NCI-H748 (cell line): Measurements from ENCODE around the gene ENKD1.
"Not testable (repeated sequence)": the region's sequence is repeated elsewhere in the genome, so short reads cannot be mapped to it uniquely, and the experiment has no call there.

Experiments
- DNase-seq: peaks from one replicate; lab custom pipeline; 2025; ENCODE audit not compliant: unreplicated experiment; lab: John Stamatoyannopoulos, UW

Gene ENKD1

GRCh38 chr16:67666559-67667452, at the start of gene ENKD1, which contains the start of gene C16orf86:
Gene ENKD1 (minus strand): TSS chr16:67666750. CDS start chr16:67666442, 308 bp downstream.
Gene C16orf86 (plus strand): TSS chr16:67666814. CDS start chr16:67666971, 157 bp downstream.
- DNase-seq, result peak; percentile 85

DNA sequence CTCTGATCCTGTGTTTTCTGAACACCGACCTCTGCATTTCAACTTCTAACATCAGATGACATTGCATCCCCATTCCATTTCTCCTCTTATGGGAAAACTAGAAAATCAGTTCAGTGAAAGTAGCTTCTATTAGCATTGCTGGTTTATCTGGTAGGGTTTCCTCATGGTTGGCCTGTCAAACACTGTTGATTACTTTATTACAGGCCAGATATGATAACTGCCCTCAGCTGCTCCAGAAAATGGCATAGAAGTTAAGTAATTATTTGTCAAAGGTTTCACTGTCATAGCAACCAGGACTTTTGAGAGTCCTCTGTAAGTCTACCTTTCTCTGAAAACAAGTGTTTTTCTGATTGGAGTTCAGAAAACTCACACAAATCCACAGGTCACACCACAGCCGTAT, 49.5 kb upstream of the ENKD1 start:
- DNase-seq, result no peak

DNA sequence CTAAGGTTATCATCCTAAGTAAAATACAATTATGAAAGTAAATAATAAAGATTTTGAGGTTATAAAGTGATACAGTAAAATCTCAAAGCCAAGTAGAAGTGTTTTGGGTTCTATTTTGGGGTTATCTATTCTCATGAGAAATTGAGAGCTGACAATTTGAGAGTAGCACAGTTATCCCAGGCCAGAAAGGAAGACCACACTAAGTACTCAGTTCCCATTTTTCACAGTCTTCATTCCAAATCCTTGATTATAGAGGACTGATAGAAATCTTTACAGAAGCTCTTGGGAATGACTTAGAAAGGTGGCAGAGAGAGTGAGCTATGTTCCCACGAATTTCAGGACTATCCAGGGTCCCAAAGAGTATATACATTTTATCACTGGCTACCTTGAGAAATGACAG, 48.0 kb upstream of the ENKD1 start:
- no peak for DNase-seq

GRCh38 chr16:67713647-67714273, 47.2 kb upstream of the ENKD1 start:
- no peak for DNase-seq

GRCh38 chr16:67710607-67711006, 44.1 kb upstream of the ENKD1 start:
- no peak for DNase-seq

- DNase-seq, result no peak
These were observed 42.5 kb upstream of the ENKD1 start for GRCh38 chr16:67709050-67709449.

DNA sequence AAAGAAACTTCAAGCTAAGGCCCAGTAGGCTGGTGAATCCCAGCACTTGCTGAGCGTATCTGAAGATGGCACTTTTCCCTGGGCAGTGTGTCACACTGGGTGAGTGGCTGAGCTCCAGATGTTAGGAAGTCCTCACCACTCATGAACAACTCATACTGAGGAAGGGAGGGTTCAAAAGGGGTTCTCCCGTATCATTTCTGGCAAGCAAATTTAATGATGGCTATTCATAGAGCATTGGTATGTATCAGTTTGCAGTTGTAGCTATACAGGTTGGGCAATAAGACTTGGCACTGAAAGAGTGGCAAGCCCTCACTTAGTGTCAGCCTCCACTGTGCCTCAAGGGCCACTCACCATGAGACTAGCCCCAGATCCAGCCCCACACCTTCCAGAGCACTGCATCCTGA, 41.8 kb upstream of the ENKD1 start:
- no peak for DNase-seq

DNA sequence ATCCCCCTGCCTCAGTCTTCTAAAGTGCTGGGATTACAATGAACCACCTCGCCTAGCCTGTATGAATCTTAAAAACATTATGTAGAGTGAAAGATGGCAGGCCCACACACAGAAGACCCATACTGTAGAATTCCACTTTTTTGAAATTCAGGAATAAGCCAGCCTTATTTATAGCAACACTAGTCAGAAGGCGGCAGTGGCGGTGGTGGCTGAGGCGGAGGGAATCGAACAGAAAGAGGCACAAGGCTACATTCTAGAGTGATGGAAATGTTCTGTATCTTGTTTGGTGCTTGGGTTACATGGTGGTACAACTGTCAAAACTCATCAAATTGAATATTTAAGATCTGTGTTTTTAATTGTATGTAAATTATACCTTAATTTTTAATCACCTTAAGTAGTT, 41.2 kb upstream of the ENKD1 start:
- DNase-seq, result no peak

DNA sequence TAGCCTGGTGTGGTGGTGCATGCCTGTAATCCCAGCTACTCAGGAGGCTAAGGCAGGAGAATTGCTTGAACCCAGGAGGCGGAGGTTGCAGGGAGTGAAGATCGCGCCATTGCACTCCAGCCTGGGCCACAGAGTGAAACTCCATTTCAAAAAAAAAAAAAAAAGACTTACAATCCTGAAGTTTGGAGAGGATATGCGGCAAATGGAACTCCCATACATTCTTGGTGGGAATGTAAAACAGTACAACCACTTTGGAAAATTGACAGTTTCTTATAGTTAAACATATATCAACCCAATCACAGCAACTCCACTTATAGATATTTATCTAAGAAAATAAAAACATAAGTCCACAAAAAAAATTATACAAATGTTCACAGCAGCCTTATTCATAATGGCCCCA, 40.7 kb upstream of the ENKD1 start:
- no peak for DNase-seq

GRCh38 chr16:67704110-67704509, 37.6 kb upstream of the ENKD1 start:
- no peak for DNase-seq

DNA sequence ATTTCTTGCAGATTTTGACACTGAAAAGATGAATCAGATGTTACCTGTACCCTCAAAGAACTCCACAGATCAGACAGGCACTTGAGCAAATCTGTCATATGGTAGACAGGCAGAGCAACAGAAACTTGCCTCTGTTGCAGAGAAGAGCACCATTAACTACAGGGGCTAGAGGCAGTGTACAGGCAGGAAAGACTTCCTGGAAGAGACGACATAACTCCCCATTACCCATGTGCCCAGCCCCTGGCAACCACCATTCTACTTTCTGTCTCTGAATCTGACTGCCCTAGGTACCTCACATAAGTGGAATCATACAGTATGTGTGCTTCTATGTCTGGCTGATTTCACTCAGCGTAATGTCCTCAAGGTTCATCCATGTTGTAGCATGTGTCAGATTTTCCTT, 37.1 kb upstream of the ENKD1 start:
- DNase-seq, result no peak

DNA sequence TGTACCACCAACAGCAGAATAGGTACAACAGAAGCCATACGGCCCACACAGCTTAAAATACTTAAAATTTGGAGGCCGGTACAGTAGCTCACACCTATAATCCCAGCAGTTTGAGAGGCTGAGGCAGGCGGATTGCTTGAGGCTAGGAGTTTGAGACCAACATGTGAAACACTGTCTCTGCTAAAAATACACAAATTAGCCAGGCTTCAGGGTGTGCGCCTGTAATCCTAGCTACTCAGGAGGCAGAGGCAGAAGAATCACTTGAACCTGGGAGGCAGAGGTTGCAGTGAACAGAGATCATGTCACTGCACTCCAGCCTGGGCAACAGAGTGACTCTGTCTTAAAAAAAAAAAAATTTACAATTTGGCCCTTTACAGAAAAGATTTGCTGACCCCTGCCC, 35.6 kb upstream of the ENKD1 start:
- no peak for DNase-seq

GRCh38 chr16:67701420-67701819, 34.9 kb upstream of the ENKD1 start:
- no peak for DNase-seq

DNA sequence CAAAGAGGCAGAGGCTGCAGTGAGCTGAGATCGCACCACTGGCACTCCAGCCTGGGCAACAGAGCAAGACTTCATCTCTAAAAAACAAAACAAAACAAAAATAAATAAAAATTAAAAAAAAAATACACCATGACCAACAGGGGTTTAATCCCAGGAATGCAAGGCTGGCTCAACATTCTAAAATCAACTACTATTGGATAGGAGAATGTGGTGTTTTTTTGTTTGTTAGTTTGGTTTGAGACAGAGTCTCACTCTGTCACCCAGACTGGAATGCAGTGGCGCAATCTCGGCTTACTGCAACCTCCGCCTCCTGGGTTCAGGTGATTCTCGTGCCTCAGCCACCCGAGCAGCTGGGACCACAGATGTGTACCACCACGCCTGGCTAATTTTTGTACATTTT, 32.7 kb upstream of the ENKD1 start:
- no peak for DNase-seq

DNA sequence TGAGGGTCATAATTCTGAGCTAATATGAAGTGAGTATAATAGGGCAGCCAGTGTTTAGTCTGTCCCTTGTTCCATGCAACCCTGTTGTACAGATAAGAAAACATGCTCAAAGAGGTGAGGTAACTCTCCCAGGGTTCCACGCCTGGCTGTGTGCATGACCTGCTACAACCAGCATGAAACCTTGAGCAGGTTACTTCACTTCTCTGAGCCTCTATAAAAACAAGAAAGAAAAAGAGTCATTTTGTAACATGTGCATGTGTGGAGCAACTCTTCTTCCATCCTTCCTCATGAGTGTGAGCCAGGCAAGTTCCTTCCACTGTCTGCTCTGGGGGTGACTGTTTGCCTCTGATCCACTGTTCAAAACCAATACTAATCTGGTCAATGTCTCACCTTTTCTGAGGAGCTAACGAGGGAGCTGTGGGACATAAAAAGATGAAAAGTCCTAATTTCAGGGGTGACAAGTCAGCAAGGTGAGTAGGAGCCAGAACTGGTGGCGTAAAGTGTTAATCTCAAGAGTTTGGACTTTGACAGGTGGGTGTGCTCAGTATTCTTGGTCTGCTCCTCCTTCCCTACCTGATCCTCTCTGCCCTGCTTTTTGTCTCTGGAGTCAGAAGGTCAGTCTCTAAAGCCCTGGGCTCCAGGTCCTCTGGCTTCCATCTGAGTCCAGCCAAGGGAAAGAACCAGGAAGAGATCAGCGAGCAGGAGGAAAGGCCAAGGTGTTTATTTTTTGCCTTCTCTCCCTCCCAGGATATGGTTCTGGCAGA, 31.1 kb upstream of the ENKD1 start:
- DNase-seq, result no peak

DNA sequence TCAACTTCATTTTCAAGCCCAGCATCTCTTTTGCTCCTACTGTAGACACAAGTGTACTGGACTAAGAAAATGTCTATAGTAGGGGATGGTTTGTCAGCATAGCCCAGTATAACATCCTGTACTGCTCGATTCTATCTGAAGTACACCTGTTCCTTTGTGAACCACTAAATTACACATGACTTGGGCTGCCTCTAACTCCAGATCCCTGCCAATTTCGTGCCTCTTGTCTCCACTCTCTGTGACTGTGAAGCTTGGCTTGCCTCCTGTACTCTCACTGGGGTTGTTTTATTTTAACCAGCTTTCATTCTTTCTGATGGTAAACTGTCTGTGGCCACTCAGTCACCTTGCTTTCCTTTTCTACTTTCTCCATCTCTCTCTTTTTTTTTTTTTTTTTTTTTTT, 28.1 kb upstream of the ENKD1 start:
- DNase-seq, result no peak

DNA sequence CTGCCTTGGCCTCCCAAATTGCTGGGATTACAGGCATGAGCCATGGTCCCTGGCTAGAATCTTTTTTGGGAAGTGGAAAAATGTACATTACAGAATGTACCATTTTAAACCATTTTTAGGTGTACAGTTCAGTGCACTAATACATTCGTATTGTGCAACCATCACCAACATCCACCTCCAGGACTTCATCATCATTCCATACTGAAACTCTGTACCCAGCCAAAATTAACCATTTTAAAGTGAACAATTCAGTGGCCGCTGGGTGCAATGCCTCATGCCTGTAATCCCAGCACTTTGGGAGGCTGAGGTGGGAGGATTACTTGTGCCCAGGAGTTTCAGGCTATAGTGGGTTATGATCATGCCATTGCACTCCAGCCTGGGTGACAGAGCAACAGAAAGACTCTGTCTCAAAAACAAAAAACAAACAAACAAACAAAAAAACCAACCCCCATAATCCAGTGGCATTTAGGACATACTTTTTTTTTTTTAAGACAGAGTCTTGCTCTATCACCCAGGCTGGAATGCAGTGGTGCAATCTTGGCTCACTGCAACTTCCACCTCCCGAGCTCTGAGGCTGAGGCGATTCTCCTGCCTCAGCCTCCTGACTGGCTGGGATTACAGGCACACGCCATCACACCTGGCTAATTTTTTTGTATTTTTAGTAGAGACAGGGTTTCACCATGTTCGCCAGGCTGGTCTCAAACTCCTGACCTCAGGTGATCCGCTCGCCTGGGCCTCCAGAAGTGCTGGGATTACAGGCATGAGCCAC, 27.2 kb upstream of the ENKD1 start:
- not testable (repeated sequence) for DNase-seq

DNA sequence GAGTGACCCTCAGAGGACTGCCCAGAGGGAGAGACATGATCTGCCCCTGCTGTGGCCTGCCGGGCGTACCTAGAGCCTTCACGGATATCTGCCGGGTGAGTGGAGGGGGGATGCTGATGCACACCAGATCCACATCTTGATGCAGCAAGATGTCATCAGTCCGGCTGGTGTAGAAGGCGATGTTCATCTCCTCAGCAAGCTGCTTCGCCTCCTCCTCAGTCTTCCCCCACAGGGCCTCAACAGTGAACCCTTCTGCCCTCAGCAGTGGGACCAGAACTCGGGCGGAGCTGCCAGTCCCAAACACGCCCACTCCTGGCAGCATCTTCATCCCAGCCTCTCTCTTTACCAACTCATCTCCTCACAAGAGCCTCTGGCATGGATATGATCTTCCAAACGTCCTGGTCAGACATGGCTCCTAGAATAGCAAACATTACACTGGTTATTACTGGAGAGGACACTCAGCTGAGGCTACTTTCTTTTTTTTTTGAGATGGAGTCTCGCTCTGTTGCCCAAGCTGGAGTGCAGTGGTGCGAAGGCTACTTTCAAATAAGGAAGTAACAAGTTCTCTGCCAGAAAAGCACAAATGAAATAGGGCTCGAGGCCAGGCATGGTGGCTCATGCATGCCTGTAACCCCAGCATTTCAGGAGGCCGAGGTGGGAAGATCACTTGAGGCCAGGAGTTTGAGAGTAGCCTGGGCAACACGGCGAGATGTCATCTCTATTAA, 19.0 kb upstream of the ENKD1 start:
- no peak for DNase-seq

DNA sequence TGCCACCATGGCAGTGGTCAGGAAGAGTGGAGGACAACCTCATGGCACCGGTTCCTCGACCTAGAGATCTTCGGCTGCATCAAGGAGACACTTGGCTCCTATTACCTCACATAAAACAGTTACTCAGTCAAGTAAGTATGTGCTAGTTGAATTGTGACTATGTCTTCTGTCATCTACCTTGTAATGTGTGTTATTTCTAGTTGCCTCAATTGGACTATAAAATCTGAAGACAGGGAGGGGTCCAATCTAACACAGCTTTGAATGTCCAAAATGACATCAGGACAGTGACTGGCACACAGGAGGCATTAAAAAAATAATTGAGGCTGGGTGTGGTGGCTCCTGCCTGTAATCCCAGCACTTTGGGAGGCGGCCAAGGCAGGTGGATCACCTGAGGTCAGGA, 17.2 kb upstream of the ENKD1 start:
- no peak for DNase-seq
